Glomerular visceral epithelial cell (primary cell): ENCODE data around the gene C18orf63.
A peak's percentile ranks its signal among the peaks of the same experiment; 100 is the strongest.

Experiments
- DNase-seq: peaks from one replicate; pipeline ENCODE4 v3.0.0-alpha.2; 2016; ENCODE audit errors: extremely low spot score

C18orf63 gene

GRCh38 chr18:74326791-74327190 lies 11.2 kb downstream of the C18orf63 start:
- peak; percentile 56 for DNase-seq

GRCh38 chr18:74328206-74328605 lies 12.6 kb downstream of the C18orf63 start:
- DNase-seq = no peak

- no peak for DNase-seq
These were observed 14.1 kb downstream of the C18orf63 start for GRCh38 chr18:74329688-74330205.

- peak; percentile 42 for DNase-seq
These were observed 15.8 kb downstream of the C18orf63 start for GRCh38 chr18:74331404-74331803.

GRCh38 chr18:74333091-74333490 lies 17.5 kb downstream of the C18orf63 start:
- no peak for DNase-seq

- DNase-seq = no peak
These were observed 18.7 kb downstream of the C18orf63 start for GRCh38 chr18:74334242-74334893.

GRCh38 chr18:74336656-74337055 lies 21.0 kb downstream of the C18orf63 start:
- DNase-seq = no peak

- no peak for DNase-seq
These were observed 21.7 kb downstream of the C18orf63 start for GRCh38 chr18:74337155-74337911.

GRCh38 chr18:74337912-74338309 lies 22.3 kb downstream of the C18orf63 start:
- no peak for DNase-seq

- DNase-seq = peak; percentile 61
These were observed 26.9 kb downstream of the C18orf63 start for GRCh38 chr18:74342416-74343043.

GRCh38 chr18:74346206-74346605 lies 30.6 kb downstream of the C18orf63 start:
- no peak for DNase-seq

- no peak for DNase-seq
These were observed 32.9 kb downstream of the C18orf63 start for GRCh38 chr18:74348581-74348980.

- DNase-seq = peak; percentile 46
These were observed 35.7 kb downstream of the C18orf63 start for GRCh38 chr18:74351354-74351753.

- DNase-seq = peak; percentile 60
These were observed 37.6 kb downstream of the C18orf63 start for GRCh38 chr18:74353169-74353775.

- DNase-seq = no peak
These were observed 41.3 kb downstream of the C18orf63 start for GRCh38 chr18:74356959-74357358.

- no peak for DNase-seq
These were observed 45.4 kb downstream of the C18orf63 start for GRCh38 chr18:74360852-74361655.

GRCh38 chr18:74367905-74368304 lies 52.3 kb downstream of the C18orf63 start:
- DNase-seq = no peak

- no peak for DNase-seq
These were observed 53.5 kb downstream of the C18orf63 start for GRCh38 chr18:74368901-74369705.

GRCh38 chr18:74370115-74370514 lies 54.5 kb downstream of the C18orf63 start:
- DNase-seq = no peak

GRCh38 chr18:74373428-74373827 lies 57.8 kb downstream of the C18orf63 start:
- no peak for DNase-seq

- DNase-seq = peak; percentile 92
These were observed 60.4 kb downstream of the C18orf63 start for GRCh38 chr18:74375999-74376398.
